ACHN (cell line): ENCODE measurements around the gene LTBP1.
"Not testable (repeated sequence)": the region's sequence is repeated elsewhere in the genome, so short reads cannot be mapped to it uniquely, and the experiment has no call there.

Source experiments
- DNase-seq: peaks from one replicate; pipeline ENCODE4 v3.0.0-alpha.2; 2015
- in situ Hi-C: cut with HindIII; loops from 2 replicates; pipeline ENCODE4 v1.10.0; 2017; ENCODE audit warnings: low sequenced_read_pairs, low pct_ligation_motif_present, low pct_unique_long_range_greater_than_20kb

LTBP1 gene

GRCh38 chr2:32949260-32949659, 2.5 kb downstream of the LTBP1 start:
- in situ Hi-C loops: no loop called here
- no peak for DNase-seq

GRCh38 chr2:32951672-32952071, 4.9 kb downstream of the LTBP1 start:
- in situ Hi-C loops: no loop called here
- no peak for DNase-seq

- no peak for DNase-seq
- in situ Hi-C loops: no loop called here
These were observed 6.2 kb downstream of the LTBP1 start for GRCh38 chr2:32952761-32953476.

DNA sequence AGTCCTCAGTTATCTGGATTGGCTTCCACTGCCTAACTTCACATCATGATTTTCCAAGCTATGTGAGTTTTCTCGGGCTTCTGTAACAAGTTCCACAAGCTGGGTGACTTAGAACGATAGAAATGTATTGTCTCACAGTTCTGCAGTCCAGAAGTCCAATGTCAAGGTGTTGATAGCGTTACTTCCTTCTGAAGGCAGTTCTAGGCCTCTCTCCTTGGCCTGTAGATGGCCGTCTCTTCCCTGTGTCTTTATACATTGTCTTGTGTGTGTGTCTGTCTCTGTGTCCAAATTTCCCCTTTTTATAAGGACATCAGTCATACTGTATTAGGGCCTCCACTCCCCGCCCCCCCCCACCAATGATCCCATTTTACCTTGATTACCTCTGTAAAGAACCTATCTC, 7.5 kb downstream of the LTBP1 start:
- no peak for DNase-seq
- in situ Hi-C loops: no loop called here

DNA sequence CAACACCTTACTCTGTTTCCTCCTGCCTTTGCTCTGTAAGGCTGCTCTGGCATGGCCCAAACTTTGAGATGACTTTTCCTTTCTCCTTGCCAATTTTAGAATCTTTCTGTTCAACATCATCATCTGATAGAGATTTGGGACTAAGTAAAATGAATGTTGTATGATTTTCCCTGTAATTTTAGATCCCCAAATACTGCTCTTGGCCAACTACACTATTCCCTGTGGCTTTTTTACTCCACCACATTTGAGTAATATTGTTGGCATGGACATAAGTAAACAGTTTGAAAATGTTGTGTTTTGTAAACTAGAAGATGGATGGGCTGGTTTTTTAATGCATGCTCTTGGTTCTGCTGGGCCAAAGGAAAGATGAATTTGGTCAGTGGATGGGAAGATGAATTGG, 12.1 kb downstream of the LTBP1 start:
- in situ Hi-C loops: no loop called here
- DNase-seq: no peak

GRCh38 chr2:32960238-32960637, 13.5 kb downstream of the LTBP1 start:
- in situ Hi-C loops: no loop called here
- no peak for DNase-seq

DNA sequence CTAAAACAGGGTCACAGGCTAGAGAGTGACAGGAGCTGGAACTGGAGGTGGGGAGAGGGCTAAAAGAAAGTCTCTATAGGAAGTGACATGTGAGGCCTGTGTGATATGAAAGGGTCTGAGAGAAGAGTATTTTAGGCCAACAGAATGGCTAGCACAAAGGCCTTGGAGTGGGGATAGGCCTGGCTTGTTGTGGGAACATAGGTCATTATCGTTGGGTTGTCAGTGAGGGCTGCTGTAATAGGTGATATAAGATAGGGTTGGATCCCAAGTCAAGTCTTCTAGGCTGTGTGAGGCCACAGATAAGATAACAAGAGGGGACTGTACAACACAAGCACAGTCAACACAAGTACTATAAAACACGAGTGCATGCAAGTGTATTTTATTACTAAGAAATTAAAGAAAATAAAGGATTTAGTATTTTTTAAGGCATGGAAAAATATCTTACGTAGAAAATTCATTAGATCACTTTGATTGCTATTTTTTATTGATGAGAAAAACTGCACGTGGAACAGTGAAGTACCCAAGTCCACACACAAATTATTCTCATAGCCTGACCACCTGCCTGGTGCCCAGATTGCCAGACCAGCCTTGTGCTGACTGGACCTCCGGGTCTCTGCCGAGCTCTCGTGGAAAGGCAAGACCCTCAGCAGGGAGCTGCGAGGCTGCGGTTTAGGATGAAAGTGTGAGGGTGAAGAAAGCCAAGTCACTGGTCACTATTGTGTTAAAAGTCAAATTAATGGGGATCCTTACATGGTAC, 14.1 kb downstream of the LTBP1 start:
- in situ Hi-C loops: no loop called here
- no peak for DNase-seq

- no peak for DNase-seq
- in situ Hi-C loops: no loop called here
These were observed 15.9 kb downstream of the LTBP1 start for GRCh38 chr2:32962690-32963089.

DNA sequence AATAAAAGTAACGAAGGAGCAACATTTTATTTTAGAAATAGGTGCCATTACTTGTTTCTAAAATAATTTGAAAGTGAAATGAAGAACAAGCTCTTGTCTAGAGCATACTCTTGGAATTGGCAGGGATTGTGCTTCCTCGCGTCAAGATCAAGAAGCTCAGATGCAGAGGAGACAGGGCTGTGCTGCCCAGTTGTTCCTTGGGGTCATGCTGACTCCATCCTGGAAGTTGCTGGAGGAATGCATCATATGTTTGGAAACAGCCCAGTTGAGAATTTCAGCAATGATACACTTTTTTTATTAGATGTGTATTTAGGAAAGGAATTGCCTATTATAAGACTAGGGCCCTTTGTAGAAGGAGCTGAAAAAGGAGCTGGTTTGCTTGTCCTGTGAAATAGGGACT, 17.2 kb downstream of the LTBP1 start:
- in situ Hi-C loops: no loop called here
- no peak for DNase-seq

DNA sequence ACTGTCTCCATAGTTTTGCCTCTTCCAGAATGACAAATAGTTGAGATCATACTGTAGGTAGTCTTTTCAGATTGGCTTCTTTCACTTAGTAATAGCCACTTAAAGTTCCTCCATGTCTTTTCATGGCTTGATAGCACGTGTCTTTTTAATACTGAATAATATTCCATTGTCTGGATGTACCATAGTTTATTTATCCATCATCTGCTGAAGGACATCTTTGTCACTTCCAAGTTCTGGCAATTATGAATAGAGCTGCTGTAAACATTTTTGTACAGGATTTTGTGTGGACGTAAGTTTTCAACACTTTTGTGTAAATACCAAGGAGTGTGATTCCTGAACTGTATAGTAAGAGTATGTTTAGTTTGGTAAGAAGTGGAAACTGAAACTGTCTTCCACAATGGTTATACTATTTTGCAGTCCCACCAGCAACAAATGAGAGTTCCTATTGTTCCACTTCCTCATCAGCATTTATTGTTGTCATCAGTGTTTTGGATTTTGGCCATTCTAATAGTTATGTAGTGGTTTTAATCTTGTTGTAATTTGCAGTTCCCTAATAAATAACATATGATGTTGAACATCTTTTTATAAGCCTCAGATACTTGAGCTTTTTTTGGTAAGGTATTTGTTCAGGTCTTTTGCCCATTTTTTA, 18.9 kb downstream of the LTBP1 start:
- in situ Hi-C loops: no loop called here
- no peak for DNase-seq

GRCh38 chr2:32969444-32970162, 22.9 kb downstream of the LTBP1 start:
- in situ Hi-C loops: no loop called here
- DNase-seq: no peak

DNA sequence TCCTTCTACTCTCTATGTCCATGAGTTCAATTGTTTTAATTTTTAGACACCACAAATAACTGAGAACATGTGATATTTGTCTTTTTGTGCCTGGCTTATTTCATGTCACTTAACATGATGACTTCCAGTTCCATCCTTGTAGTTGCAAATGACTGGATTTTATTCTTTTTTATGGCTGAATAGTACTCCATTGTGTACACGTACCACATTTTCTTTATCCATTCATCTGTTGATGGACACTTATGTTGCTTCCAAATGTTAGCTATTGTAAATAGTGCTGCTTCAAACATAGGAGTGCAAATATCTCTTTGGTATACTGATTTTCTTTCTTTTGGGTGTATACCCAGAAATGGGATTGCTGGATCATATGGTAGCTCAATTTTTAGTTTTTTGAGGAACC, 27.0 kb downstream of the LTBP1 start:
- DNase-seq, in situ Hi-C loops: not testable (repeated sequence)

DNA sequence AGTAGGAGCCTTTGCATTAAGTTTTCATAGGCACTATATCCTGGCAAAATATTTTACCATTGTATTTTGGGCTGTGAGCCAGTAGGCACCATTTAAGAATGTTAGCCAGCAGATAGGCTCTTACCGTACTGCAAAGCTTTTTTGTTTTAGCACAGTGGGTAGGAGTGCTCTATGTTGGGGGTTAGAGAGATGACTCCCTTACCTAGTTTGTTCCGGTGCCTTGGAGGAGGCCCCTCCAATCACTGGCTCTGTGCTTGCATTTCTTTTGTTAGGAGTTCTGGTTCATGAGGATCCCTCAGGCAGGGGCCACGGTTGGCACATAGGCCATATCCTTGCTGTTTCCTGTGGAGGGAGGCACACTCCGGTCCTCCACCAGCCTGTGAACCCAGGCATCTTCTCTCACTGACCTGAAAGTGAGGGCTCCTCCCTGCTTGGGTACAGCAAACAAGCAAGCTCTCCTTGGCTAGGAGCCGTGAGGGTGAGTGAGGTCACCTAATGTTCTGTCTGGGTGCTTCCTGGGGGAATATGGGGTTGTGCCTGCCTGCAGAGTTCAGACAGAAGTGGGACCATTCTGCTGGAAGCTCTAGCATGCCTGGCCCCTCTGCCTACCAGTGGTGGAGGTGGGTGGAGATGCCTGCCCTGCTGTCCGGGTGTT, 29.8 kb downstream of the LTBP1 start:
- in situ Hi-C loops: no loop called here
- no peak for DNase-seq

- DNase-seq: no peak
- in situ Hi-C loops: no loop called here
These were observed 30.5 kb downstream of the LTBP1 start for GRCh38 chr2:32977228-32977758.

DNA sequence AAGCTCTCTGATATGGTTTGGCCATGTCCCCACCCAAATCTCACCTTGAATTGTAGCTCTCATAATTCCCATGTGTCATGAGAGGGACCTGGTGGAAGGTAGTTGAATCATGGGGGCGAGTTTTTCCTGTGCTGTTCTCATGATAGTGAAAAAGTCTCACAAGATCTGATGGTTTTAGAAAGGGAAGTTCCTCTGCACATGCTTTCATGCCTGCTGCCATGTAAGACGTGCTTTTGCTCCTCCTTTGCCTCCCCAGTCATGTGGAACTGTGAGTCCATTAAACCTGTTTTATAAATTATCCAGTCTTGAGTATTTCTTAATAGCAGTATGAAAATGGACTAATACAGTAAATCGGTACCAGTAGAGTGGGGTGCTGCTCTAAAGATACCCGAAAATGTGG, 34.9 kb downstream of the LTBP1 start:
- in situ Hi-C loops: no loop called here
- DNase-seq: no peak

GRCh38 chr2:32983193-32983924, 36.6 kb downstream of the LTBP1 start:
- in situ Hi-C loops, DNase-seq: not testable (repeated sequence)

GRCh38 chr2:32986480-32986879, 39.7 kb downstream of the LTBP1 start:
- in situ Hi-C loops: no loop called here
- no peak for DNase-seq

DNA sequence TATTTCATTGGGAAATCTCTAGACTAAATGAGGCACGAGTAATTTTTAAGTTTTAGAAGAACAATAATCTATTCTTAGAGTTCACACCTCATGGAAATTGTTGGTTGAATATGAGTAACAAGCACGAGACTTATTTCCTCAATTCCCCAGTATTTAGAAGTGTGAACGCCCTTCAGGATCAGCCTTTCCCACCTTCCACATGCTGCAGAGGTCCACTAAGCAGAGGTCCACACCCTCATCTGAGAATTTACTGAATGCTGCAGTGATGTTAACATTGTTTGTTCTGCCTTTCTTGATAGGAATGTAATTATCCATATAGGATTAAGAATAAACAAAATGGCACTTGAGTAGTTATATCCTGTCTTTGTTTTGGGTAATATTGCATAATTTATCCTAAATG, 41.8 kb downstream of the LTBP1 start:
- in situ Hi-C loops: no loop called here
- DNase-seq: no peak
